Activated CD8-positive, alpha-beta memory T cell treated with anti-CD3 and anti-CD28 coated beads, Interleukin-2, amount 50 U/mL, for 1 hour (primary cell): Measurements from ENCODE around the gene DTNA.
"Not testable (repeated sequence)": the region's sequence is repeated elsewhere in the genome, so short reads cannot be mapped to it uniquely, and the experiment has no call there.

ENCODE experiments used
- DNase-seq: peaks from one replicate; pipeline ENCODE4 v3.0.0-alpha.2; 2020; ENCODE audit errors: extremely low read depth

The DTNA gene

DNA sequence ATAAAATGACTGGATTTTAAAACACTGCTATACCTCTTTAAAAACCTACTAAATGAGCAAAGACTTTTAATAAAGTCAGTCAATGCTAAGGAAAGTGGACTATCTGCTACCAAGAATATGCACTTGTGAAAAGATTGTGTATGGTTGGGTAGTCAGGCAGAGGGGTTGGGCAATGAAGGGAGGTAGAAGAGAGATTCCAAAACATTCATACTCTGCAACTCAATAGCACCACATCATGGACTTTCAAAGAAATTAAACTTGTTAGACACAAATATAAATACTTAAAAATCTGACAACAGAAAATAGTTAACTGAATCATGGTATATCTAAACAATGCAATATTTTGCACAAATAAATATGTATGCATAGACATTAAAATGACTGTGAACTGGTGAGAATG, 191.2 kb downstream of the DTNA start:
- DNase-seq, result no peak

DNA sequence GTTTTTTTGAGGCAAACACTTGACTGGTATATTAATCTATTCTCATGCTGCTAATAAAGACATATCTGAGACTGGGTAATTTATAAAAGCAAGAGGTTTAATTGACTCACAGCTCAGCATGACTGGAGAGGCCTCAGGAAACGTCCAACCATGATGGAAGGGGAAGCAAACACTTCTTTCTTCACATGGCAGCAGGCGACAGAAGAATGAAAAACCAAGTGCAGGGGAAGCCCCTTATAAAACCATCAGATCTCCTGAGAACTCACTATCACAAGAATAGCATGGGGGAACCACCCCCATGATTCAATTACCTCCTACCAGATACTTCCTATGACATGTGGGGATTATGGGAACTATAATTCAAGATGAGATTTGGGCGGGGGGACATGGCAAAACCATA, 194.9 kb downstream of the DTNA start:
- DNase-seq, result no peak

GRCh38 chr18:34906985-34907384, 196.9 kb downstream of the DTNA start:
- DNase-seq, result not testable (repeated sequence)

- no peak for DNase-seq
These were observed 199.7 kb downstream of the DTNA start for GRCh38 chr18:34909637-34910364.

GRCh38 chr18:34911081-34911480, 201.0 kb downstream of the DTNA start:
- no peak for DNase-seq

DNA sequence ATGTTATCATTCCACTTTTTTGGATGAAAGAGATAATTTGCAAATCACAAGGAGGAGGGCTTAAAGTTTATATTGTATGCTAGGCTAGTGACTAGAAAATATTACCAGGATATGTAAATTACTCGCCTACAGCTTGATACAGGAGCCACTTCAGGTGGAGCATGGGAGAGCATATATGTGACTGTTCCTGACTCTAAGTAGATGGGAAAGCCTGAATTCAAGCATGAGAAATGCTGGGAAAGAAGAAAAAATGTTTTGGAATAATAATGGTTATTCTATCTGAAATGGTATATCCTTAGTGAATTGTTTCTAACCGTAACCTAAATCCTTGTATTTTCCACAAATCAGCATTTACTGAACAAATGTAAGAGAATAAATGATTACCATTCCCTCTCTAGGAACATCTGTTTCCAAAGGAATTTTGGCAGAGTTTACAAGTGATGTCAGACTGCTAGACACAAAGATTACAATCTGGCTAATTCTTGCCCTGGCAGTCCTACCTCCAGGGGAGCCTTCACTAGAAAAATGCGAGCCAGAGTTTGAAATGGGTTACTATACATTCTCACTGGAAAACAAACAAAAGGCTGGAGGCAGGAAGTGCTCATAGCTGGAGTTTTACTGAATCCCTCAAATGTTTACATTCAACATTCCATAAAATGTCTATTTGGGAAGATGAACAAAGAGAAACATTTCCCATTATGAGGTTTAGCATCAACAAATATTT, 201.7 kb downstream of the DTNA start:
- no peak for DNase-seq

DNA sequence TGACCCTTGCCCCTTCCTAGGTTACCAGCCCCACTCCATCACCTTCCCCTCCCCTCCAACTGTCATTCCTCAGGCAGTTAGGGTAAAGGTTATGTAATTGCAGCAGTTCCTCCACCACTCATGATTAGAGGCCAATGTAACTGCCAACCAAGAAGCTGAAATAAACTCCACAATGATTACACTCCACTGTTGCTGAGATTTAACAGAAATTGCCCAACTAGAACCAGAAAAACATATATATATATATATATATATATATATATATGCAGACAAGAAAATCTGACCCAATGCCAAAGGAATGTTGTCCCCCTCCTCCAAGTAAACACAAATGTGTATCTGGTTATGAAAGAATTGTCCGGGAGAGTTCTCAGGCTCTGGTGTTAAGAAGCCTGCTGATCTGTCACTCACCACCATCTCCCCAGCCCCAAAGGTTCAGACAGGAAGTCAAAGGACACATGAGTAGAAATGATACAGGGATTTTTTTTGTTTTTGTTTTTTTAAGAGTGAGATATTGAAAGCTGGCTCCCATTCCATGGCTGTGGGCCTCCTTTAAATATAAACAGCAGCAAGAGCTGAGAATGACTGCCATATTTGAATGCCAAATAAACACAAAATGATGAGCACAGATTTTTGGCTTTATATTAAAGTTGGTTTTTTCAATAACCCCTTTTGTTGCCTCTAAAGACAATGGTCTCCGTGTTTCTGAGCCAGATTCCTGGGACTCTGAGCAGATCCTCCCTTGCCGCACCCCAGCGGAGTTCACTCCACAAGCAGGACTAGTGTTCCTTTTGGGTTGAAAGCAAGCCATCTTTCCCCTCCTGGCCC, 204.0 kb downstream of the DTNA start:
- DNase-seq, result no peak

GRCh38 chr18:34915046-34915445, 204.9 kb downstream of the DTNA start:
- DNase-seq, result no peak

- DNase-seq, result not testable (repeated sequence)
These were observed 206.4 kb downstream of the DTNA start for GRCh38 chr18:34916539-34916938.

DNA sequence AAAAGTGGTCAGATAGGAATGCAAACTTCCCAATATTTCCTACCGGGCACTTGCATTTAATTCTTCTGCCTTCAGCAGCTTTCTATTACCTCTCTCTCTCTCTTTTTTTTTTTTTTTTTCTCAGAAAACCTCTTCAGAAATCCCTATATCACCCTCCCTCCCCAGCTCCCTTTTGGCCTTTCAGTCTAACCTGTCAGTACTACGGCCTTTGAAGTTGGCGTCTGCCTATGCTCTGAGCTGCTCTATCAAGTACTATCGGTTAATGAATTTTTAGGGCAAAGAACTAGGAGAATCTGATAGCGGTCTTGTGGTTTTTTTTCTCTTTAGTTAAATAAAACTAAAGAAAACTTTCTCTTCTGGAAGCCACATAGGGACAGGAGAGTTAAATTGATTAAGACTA, 208.8 kb downstream of the DTNA start:
- DNase-seq, result no peak

DNA sequence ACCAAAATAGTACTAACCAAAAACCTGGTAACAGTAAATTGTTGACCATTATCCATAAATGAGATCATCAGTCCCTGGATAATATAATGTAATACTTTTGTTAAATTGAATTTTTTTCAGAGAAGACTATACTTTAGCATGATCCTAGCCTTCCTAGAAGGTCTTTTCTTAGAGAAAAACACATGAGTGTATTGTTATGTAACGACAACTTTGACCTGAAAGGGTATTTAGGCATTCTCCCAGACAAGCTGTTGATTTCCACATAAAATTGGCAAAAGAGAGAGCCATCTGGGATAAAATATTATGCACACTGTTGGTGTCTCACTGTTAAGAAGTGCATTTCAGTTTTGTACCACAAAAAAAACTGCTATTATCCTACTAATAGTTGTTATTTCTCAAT, 211.1 kb downstream of the DTNA start:
- no peak for DNase-seq

DNA sequence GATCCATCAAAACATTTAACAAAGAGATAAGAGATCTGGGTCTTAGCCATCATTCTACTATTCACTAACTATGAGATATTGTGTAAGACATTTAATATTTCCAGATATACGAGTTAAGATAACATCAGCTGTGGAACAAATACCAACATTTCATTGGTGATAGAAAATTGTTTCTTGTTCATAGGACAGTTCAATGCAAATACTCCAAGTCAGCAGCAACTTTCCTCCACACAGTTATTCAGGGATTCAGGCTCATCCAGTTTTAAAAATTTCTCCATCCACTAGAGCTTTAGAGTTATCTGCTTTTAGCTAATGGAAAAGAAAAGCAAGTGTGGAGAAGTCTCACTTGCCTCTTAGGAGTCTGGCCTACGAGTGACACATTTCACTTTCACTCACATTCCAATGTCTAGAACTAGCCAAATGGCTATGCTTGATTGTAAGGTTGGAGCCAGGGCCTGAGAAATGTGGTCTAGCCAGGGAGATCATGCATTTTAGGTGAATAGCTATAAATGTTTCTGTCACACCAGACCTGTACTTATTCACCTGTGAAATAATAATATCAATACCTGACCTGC, 211.8 kb downstream of the DTNA start:
- no peak for DNase-seq

DNA sequence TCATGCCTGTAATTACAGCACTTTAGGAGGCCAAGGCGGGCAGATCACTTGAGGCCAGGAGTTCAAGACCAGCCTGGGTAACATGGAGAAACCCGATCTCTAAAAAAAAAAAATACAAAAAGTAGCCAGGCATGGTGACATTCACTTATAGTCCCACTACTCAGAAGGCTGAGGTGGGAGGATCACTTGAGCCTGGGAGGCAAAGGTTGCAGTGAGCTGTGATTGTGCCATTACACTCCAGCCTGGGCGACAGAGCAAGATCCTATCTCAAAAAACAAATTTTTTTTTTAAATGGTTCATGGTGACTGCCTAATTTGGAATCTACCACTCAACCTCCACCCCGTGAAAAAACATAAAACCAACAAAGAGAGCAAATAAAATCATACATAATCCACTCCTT, 212.5 kb downstream of the DTNA start:
- DNase-seq, result not testable (repeated sequence)

GRCh38 chr18:34923911-34924310, 213.8 kb downstream of the DTNA start:
- no peak for DNase-seq

DNA sequence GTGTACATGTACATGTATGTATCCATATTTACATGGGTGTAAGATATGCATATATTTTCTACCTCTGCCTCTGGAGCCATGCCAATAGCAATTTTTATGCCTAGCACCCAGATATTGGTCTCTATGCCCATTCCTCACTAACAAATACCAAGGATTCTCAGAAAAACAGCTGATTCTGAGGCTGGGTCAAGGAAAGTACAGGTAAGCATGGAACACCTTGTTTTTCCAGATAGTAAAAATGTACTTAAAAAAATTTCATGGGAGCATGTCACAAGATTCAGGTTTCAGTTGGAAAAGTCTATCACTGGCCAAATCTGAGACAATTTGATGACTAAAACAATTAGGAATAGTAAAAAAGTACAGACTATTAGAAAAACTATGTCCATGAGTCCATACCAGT, 216.6 kb downstream of the DTNA start:
- DNase-seq, result no peak

- no peak for DNase-seq
These were observed 218.1 kb downstream of the DTNA start for GRCh38 chr18:34928088-34928753.

DNA sequence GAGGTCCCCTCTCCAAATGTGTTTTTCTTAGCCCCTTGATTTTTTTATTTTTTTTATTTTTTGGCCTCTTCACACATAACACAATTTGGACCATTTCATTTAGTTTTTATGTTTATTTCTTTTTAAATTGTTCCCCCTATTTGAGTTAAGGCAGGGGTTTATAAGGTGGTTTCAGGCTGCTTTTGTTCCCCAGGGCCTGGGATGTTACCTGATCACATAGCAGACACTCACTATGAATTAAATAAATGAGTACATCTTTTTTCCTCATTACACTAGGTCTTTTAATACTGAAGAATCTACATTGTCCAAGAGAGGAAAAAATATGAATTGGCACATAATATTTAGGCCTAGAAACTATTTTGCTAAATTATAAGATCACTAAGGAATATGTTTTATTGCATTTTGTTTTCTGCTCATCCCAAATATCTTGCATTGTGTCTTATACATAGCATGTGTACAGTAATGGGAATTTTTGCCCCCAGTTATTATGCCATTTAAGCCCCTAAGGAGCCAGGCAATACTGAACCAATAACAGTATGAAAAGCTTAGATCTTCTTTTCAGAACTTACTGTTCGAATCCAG, 218.7 kb downstream of the DTNA start:
- no peak for DNase-seq

- no peak for DNase-seq
These were observed 219.3 kb downstream of the DTNA start for GRCh38 chr18:34929336-34929780.

DNA sequence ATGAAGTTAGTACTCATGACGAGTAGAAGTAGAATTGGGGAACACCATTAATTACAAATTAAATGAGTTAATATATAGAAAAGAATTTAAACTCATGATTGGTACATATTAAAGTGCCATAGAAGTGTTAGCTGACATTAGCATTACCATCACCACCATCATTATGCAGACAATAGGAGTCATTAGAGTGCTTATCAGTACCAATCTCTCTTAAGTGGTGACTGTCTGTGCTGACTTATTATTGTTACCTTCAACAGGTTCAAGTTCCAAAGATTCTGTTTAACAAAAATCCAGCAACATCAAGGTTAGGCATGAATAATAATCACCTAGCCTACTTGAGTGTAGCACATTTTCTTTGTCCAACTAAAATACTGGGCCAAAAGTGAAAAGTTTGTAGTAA, 222.3 kb downstream of the DTNA start:
- no peak for DNase-seq

DNA sequence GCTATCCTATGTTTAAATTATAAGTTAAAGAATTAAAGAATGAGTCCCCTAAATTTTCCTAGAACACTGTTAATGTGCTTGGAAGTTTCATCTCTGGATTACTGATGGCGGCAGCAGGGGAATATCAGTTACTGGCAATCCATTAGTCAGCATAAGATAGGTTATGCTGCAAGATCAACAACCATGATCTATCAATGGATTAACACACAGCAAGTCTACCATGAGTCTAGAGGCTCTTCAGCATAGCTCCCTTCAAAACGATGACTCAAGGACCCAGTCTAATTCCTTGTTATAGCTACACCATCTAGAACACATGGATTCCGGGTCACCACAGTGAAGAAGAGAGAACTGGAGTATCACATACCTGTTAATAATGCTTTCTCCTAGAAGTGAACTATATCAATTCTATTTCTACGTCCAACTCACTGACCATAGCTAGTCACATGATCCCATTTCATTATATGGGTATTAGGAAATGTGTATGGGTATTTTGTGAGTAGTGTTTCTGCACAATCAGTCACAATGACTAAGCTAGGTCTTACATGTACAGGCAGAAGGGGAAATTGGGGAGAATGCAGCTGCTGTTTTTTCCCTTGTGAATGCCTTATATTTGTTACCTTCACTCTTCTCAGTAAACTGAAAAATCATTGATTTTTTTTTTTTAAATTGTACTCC, 222.8 kb downstream of the DTNA start:
- DNase-seq, result no peak
